Retinal pigment epithelial cell (primary cell): Measurements from ENCODE around the gene LMF1.

Source experiments
- DNase-seq: peaks from one replicate; pipeline ENCODE4 v3.0.0-alpha.2; 2010; ENCODE audit warnings: low read depth
- H3K4me3 ChIP-seq: 2 replicates; pipeline ENCODE4 v1.5.1; 2011; ENCODE audit warnings: mild to moderate bottlenecking, low read length, control low read depth, moderate library complexity
- CTCF ChIP-seq: conservative IDR thresholded peaks from 2 replicates; pipeline ENCODE4 v1.5.1; 2011; ENCODE audit warnings: low read depth, low read length, control low read depth, inconsistent platforms

The LMF1 gene

GRCh38 chr16:844638-845350 is 126.0 kb downstream of the LMF1 start:
- H3K4me3 ChIP-seq: no peak overlapping the region
- TF ChIP-seq CTCF: no peak
- DNase-seq: no peak

- no peak overlapping the region for H3K4me3 ChIP-seq
- no peak for TF ChIP-seq CTCF
- no peak for DNase-seq
Observed at GRCh38 chr16:843771-844170, 127.0 kb downstream of the LMF1 start.

GRCh38 chr16:842711-843560 is 127.8 kb downstream of the LMF1 start:
- no peak overlapping the region for H3K4me3 ChIP-seq
- DNase-seq: no peak
- no peak for TF ChIP-seq CTCF

- no peak overlapping the region for H3K4me3 ChIP-seq
- TF ChIP-seq CTCF: no peak
- DNase-seq: no peak
Observed at GRCh38 chr16:842061-842476, 128.7 kb downstream of the LMF1 start.

- no peak for TF ChIP-seq CTCF
- DNase-seq: no peak
- H3K4me3 ChIP-seq: no peak overlapping the region
Observed at GRCh38 chr16:841455-842060, 129.2 kb downstream of the LMF1 start.

GRCh38 chr16:840561-841454 is 130.0 kb downstream of the LMF1 start:
- TF ChIP-seq CTCF: no peak
- no peak overlapping the region for H3K4me3 ChIP-seq

More at GRCh38 chr16:840561-841454, 130.0 kb downstream of the LMF1 start:
- no peak for DNase-seq
